Panc1 (cell line): ENCODE measurements around the gene TLL2. TPM values are rescaled to one million over a fixed set of nuclear protein-coding genes. Genes with fewer than 3 reads are reported as not detected.

Source experiments
- ATAC-seq: fragments of 200-7000 bp; cut with Tn5 transposase; 2 replicates; pipeline ENCODE4 v1.9.1; 2020; ENCODE audit warnings: mild to moderate bottlenecking, moderate library complexity
- BruUV-seq: library from RNA; stranded (reverse); fragments of 400-500 nt; replicated peaks from 2 replicates; lab custom pipeline; 2021; lab: Mats Ljungman, UMichigan
- CTCF ChIA-PET: fragments of 300-600 bp; sonication (Branson Sonifier 250); formaldehyde crosslinking; loops from one replicate; lab custom pipeline; 2022; ENCODE audit warnings: antibody characterized with exemption; lab: Charles Lee
- POLR2A ChIA-PET: fragments of 300-600 bp; sonication (Branson Sonifier 250); formaldehyde crosslinking; loops from one replicate; lab custom pipeline; 2022; ENCODE audit warnings: antibody characterized with exemption; lab: Charles Lee
- DNase-seq: peaks from one replicate; pipeline ENCODE4 v3.0.0-alpha.2; 2010; ENCODE audit warnings: low read depth, low spot score
- H3K27ac ChIP-seq: 2 replicates; pipeline ENCODE4 v1.5.1; 2011; ENCODE audit warnings: mild to moderate bottlenecking, low read length, inconsistent platforms
- H3K27me3 ChIP-seq: fragments of 200-500 bp; sonication (Bioruptor generic); 2 replicates; pipeline ENCODE4 v1.6.0; 2014; ENCODE audit warnings: low read length, inconsistent platforms; ENCODE audit not compliant: control insufficient read depth, insufficient read depth
- H3K36me3 ChIP-seq: fragments of 200-500 bp; sonication (Bioruptor generic); 2 replicates; pipeline ENCODE4 v1.5.1; 2014; ENCODE audit warnings: inconsistent platforms, mild to moderate bottlenecking, low read length, moderate library complexity; ENCODE audit not compliant: control insufficient read depth, insufficient read depth
- H3K4me1 ChIP-seq: 2 replicates; pipeline ENCODE4 v1.5.1; 2011; ENCODE audit warnings: inconsistent platforms, mild to moderate bottlenecking, low read length, moderate library complexity; ENCODE audit not compliant: control insufficient read depth, insufficient read depth
- H3K4me3 ChIP-seq, 2 experiments: 2 replicates each; pipeline ENCODE4 v1.5.1; 2011 to 2012; ENCODE audit warnings: low read depth in 2 of 2, low read length in 2 of 2, mild to moderate bottlenecking in 2 of 2, inconsistent platforms in 1 of 2, moderate library complexity in 1 of 2
- H3K9me3 ChIP-seq: fragments of 200-500 bp; sonication (Bioruptor generic); 2 replicates; pipeline ENCODE4 v1.5.1; 2014; ENCODE audit warnings: low read depth, mild to moderate bottlenecking, inconsistent platforms, low read length, moderate library complexity; ENCODE audit not compliant: control insufficient read depth, insufficient read depth
- POLR2AphosphoS5 ChIP-seq: IDR thresholded peaks from 2 replicates; pipeline ENCODE4 v1.6.1; 2012; ENCODE audit warnings: mild to moderate bottlenecking, low read depth, low read length, moderate library complexity
- SIN3A ChIP-seq: IDR thresholded peaks from 2 replicates; pipeline ENCODE4 v1.6.1; 2012; ENCODE audit warnings: low read depth, mild to moderate bottlenecking, low read length, moderate library complexity, borderline replicate concordance; ENCODE audit not compliant: insufficient read depth
- TCF7L2 ChIP-seq: IDR thresholded peaks from 2 replicates; pipeline ENCODE4 v1.6.1; 2011; ENCODE audit warnings: mild to moderate bottlenecking, low read depth, low read length, inconsistent platforms
- in situ Hi-C: cut with HindIII; loops from 2 replicates; pipeline ENCODE4 v1.10.0; 2016; ENCODE audit warnings: low sequenced_read_pairs, low pct_unique_long_range_greater_than_20kb
- intact Hi-C: fragments of 100-400 bp; cut with micrococcal nuclease; formaldehyde crosslinking; loops from one replicate; pipeline ENCODE4 v1.10.0; 2022; ENCODE audit not compliant: unreplicated experiment
- total RNA-seq: library from RNA; stranded (reverse); gene quantifications from one replicate; pipeline ENCODE4 v1.2.1, GENCODE V29; 2021; ENCODE audit not compliant: unreplicated experiment
- TF ChIP-seq, protein P1 (sequence below), 2 experiments: IDR thresholded peaks; 2 replicates each; pipeline ENCODE4 v1.6.1; 2011 to 2012; ENCODE audit warnings: low read depth in 2 of 2, control low read depth in 1 of 2, low read length in 1 of 2, mild to moderate bottlenecking in 1 of 2, moderate library complexity in 1 of 2; ENCODE audit not compliant: insufficient read depth in 1 of 2
- TF ChIP-seq, protein P2 (sequence below): fragments of 450-650 bp; IDR thresholded peaks from 2 replicates; pipeline ENCODE4 v1.5.1; 2017; ENCODE audit warnings: mild to moderate bottlenecking

Gene TLL2
- total RNA-seq, 1 experiment from 2014 or later = 0.64 TPM

DNA sequence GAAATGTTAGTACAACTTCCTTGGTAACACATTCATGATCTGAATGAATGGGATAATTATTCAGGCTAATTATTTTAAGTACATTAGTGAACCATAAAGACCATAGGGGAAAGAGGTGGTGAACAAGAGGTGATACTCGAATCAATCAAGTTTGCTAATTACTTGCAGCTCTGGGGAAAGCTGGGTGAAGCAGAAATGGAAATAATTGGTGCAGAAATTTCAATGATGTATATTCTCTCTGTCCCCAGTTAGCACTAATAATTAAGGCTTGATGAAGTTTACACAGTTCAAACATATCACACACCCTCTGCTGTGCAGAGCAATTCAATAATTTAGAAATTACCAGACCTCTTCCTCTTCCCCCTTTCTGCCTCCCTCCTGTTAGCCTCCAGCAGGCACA is 105.5 kb downstream of the TLL2 start:
- POLR2A ChIA-PET = no interaction called here
- Histone ChIP-seq H3K27me3 (peaks cover 32% of the 10 kb centered on the region), H3K4me3 (no peak overlapping the region), H3K4me1 (no peaks in the 10 kb centered on the region), H3K36me3 (no peaks in the 10 kb centered on the region), H3K27ac (no peak overlapping the region), H3K9me3 (no peaks in the 10 kb centered on the region)
- no TSS peak for BruUV-seq
- TF ChIP-seq, protein P1, sequence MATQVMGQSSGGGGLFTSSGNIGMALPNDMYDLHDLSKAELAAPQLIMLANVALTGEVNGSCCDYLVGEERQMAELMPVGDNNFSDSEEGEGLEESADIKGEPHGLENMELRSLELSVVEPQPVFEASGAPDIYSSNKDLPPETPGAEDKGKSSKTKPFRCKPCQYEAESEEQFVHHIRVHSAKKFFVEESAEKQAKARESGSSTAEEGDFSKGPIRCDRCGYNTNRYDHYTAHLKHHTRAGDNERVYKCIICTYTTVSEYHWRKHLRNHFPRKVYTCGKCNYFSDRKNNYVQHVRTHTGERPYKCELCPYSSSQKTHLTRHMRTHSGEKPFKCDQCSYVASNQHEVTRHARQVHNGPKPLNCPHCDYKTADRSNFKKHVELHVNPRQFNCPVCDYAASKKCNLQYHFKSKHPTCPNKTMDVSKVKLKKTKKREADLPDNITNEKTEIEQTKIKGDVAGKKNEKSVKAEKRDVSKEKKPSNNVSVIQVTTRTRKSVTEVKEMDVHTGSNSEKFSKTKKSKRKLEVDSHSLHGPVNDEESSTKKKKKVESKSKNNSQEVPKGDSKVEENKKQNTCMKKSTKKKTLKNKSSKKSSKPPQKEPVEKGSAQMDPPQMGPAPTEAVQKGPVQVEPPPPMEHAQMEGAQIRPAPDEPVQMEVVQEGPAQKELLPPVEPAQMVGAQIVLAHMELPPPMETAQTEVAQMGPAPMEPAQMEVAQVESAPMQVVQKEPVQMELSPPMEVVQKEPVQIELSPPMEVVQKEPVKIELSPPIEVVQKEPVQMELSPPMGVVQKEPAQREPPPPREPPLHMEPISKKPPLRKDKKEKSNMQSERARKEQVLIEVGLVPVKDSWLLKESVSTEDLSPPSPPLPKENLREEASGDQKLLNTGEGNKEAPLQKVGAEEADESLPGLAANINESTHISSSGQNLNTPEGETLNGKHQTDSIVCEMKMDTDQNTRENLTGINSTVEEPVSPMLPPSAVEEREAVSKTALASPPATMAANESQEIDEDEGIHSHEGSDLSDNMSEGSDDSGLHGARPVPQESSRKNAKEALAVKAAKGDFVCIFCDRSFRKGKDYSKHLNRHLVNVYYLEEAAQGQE (IDR thresholded peaks at IDR 0.05; ENCODE audit: insufficient read depth in 1 of 2, low read depth in 2 of 2, low read length in 1 of 2) = no peak
- no peak for TF ChIP-seq SIN3A
- TF ChIP-seq TCF7L2 = no peak
- no peak for TF ChIP-seq POLR2AphosphoS5
- TF ChIP-seq, protein P2, sequence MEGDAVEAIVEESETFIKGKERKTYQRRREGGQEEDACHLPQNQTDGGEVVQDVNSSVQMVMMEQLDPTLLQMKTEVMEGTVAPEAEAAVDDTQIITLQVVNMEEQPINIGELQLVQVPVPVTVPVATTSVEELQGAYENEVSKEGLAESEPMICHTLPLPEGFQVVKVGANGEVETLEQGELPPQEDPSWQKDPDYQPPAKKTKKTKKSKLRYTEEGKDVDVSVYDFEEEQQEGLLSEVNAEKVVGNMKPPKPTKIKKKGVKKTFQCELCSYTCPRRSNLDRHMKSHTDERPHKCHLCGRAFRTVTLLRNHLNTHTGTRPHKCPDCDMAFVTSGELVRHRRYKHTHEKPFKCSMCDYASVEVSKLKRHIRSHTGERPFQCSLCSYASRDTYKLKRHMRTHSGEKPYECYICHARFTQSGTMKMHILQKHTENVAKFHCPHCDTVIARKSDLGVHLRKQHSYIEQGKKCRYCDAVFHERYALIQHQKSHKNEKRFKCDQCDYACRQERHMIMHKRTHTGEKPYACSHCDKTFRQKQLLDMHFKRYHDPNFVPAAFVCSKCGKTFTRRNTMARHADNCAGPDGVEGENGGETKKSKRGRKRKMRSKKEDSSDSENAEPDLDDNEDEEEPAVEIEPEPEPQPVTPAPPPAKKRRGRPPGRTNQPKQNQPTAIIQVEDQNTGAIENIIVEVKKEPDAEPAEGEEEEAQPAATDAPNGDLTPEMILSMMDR = no peak
- no peak for DNase-seq
- ATAC-seq = no peak
- in situ Hi-C loops = no loop called here
- intact Hi-C loops = no loop called here
- CTCF ChIA-PET = no interaction called here

DNA sequence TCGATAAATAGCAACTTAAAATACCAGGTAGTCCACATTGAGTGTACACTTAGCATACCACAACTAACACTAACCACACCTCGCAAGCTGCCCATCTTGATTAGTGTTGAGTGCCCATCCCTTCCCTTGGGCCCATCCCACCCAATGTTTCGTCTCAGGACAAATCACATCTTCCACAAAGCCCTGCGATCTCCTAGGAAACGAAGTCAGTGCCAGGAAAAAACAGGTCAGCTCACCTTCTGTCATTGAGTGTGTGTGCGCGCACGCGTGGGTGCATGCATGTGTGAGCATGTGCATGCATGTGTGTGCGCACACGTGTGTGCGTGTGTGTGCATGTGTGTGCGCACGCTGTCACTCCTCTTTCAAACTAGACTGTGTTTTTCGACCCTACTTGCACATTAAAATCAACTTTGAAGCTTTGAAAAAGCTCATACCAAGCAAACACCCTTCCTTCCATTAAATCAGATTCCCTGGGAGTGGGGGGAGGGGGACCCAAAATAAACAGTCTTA is 106.1 kb downstream of the TLL2 start:
- TF ChIP-seq TCF7L2 = no peak
- TF ChIP-seq POLR2AphosphoS5 = no peak
- no peak for TF ChIP-seq SIN3A
- TF ChIP-seq, protein P1 (IDR thresholded peaks at IDR 0.05; ENCODE audit: insufficient read depth in 1 of 2, low read depth in 2 of 2, low read length in 1 of 2) = no peak
- TF ChIP-seq, protein P2 = no peak
- H3K9me3 ChIP-seq = no peaks in the 10 kb centered on the region
- CTCF ChIA-PET = no interaction called here
- intact Hi-C loops (no loop called here), in situ Hi-C loops (no loop called here)
- no TSS peak for BruUV-seq
- POLR2A ChIA-PET = no interaction called here
- no peaks in the 10 kb centered on the region for H3K4me1 ChIP-seq
- ATAC-seq = no peak
- H3K4me3 ChIP-seq = no peak overlapping the region
- H3K36me3 ChIP-seq = no peaks in the 10 kb centered on the region
- H3K27me3 ChIP-seq = peaks cover 32% of the 10 kb centered on the region
- H3K27ac ChIP-seq = no peak overlapping the region
- DNase-seq = no peak
